ENCODE results near the gene IGF2R. TPM values are rescaled to one million over a fixed set of nuclear protein-coding genes. Genes with fewer than 3 reads are reported as not detected.

The IGF2R gene
- total and polyA plus RNA-seq, 8 donors = 2.0 to 70.5 (median 31.5) TPM

DNA sequence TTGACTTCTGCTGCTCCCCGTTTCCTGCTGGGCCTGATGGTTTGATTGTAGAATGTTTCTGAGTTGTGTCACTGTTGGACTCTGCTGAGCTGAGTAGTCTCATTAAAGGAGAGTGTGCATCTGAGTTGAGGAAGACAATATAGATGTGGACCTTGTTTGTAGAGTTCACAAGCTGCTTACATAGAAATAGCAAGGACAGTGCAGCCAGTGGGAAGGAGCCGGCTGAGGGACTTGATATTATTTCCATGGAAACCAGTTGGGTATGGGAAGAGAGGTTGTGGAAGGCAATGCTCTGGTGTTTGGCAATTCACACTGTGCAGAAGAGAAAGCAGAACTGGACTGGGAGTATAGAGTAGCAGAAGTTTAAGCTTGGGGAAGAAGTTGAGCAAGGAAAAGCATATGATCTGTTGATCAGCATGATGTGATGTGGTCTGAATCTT is 14.8 kb downstream of the IGF2R start:
- DNase-seq = no peak
- Histone ChIP-seq H3K27me3 (no peaks in the 10 kb centered on the region), H3K9me3 (no peaks in the 10 kb centered on the region), H3K36me3 (no peaks in the 10 kb centered on the region), H3K4me3 (no peak overlapping the region), H3K4me1 (peaks cover 50 to 97% (median 79%) of the 10 kb centered on the region in 4 donors), H3K27ac (peak overlapping the region in 3 of 5 donors; percentile 19 to 93 (median 42))
- WGBS, 5 donors = 43 to 63% (median 54%) methylated on average over 2 of the region's 2 CpGs
- no peak for TF ChIP-seq POLR2A (IDR thresholded peaks at IDR 0.05)
- TF ChIP-seq, protein P1, sequence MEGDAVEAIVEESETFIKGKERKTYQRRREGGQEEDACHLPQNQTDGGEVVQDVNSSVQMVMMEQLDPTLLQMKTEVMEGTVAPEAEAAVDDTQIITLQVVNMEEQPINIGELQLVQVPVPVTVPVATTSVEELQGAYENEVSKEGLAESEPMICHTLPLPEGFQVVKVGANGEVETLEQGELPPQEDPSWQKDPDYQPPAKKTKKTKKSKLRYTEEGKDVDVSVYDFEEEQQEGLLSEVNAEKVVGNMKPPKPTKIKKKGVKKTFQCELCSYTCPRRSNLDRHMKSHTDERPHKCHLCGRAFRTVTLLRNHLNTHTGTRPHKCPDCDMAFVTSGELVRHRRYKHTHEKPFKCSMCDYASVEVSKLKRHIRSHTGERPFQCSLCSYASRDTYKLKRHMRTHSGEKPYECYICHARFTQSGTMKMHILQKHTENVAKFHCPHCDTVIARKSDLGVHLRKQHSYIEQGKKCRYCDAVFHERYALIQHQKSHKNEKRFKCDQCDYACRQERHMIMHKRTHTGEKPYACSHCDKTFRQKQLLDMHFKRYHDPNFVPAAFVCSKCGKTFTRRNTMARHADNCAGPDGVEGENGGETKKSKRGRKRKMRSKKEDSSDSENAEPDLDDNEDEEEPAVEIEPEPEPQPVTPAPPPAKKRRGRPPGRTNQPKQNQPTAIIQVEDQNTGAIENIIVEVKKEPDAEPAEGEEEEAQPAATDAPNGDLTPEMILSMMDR (IDR thresholded peaks at IDR 0.05) = no peak
- TF ChIP-seq POLR2AphosphoS5 (IDR thresholded peaks at IDR 0.05) = no peak
- TF ChIP-seq EP300 (IDR thresholded peaks at IDR 0.05) = no peak
- intact Hi-C loops (cut with DNase I; ENCODE audit: low total_unique reads) = no loop called here

DNA sequence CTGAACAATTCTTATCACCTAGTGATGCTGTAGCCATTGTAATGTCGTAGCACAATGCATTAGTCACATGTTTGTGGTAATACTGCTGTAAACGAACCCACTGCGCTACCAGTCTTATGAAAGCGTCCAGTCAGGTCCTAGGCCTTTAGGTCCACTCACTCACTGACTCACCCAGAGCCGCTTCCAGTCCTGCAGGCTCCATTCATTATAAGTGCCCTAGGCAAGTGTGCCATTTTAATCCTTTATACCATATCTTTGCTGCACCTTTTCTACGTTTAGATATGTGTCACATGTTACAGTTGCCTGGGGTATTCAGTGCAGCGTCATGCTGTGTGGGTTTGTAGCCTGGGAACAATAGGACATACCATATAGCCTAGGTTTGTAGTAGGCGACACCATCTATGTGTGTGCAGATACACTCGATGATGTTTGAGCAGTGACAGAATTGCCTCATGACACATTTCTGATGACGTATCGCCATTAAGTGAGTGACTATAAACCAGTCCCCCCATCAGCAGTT is 15.4 kb downstream of the IGF2R start:
- WGBS, 5 donors = 77 to 85% (median 79%) methylated on average over 11 of the region's 11 CpGs

DNA sequence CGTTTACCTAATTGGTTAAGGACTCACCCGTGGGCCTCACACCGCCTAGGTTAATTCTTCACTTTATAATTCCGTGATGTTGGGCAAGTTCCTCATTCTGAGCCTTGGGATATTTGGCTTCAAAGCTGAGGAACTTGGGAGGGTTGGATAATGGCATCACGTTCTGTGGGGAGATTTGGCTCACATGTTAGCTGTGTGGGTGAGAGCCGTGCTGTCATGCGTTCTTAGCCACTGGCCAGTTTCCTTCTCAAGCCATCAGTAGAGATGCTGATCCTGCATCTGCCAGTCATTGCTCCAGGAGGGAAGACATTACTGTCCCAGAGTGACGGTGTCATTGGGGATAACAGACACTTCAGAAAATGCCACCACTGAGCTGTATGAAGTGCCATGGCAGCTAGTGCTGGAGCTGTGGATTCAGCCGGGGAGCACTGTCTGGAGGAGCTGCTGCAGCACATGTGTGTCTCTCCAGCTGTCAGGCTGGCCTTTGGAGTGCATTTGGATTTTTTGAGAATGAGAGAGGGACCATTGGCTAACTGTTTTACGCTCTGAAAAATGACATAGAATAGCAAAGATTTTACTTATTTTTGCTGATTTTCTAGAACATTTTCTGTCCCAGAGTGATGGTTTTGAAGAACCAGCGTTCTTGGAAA is 16.5 kb downstream of the IGF2R start:
- no peak overlapping the region for H3K27ac ChIP-seq
- no peaks in the 10 kb centered on the region for H3K9me3 ChIP-seq
- H3K4me3 ChIP-seq = no peak overlapping the region
- DNase-seq = no peak
- no peaks in the 10 kb centered on the region for H3K36me3 ChIP-seq
- TF ChIP-seq POLR2AphosphoS5 (IDR thresholded peaks at IDR 0.05) = no peak
- TF ChIP-seq, protein P1 (IDR thresholded peaks at IDR 0.05) = no peak
- TF ChIP-seq EP300 (IDR thresholded peaks at IDR 0.05) = no peak
- TF ChIP-seq POLR2A (IDR thresholded peaks at IDR 0.05) = no peak
- intact Hi-C loops (cut with DNase I; ENCODE audit: low total_unique reads) = no loop called here
- H3K27me3 ChIP-seq = no peaks in the 10 kb centered on the region
- 70 to 84% (median 79%) methylated on average over 11 of the region's 11 CpGs for WGBS, 5 donors
- H3K4me1 ChIP-seq = peaks cover 56 to 100% (median 78%) of the 10 kb centered on the region in 4 donors

More for the DNA sequence above, 15.4 kb downstream of the IGF2R start:
- no peaks in the 10 kb centered on the region for H3K27me3 ChIP-seq
- H3K36me3 ChIP-seq = no peaks in the 10 kb centered on the region
- peak overlapping the region in 2 of 5 donors; percentile 42 to 93 for H3K27ac ChIP-seq
- H3K9me3 ChIP-seq = no peaks in the 10 kb centered on the region
- DNase-seq = no peak
- intact Hi-C loops (cut with DNase I; ENCODE audit: low total_unique reads) = no loop called here
- no peak for TF ChIP-seq EP300 (IDR thresholded peaks at IDR 0.05)
- peaks cover 52 to 97% (median 79%) of the 10 kb centered on the region in 4 donors for H3K4me1 ChIP-seq
- no peak overlapping the region for H3K4me3 ChIP-seq

DNA sequence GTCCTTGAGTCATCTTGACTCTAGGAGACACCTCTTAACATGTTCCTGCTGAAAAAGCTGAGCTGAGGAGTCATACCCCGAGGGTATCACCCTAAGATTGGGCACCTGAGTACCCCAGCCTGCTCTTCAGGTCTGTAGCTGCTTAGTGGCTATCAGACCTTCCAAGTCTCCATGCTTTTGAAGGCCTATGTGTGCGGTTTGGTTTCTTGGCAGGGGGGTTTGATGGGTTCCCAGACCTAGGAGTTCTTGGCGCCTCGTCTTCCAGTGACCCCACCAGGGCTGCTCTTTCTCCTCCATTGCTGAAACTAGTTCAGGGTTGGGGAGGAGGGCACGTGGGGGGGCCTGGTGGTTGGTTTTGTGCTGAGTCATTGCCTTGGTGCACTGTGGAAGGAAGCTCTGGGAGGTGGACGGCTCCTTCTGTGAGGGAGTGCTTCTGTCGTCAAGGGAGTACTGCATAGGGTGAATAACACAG is 20.1 kb downstream of the IGF2R start:
- intact Hi-C loops (cut with DNase I; ENCODE audit: low total_unique reads) = no loop called here
- no peak overlapping the region for H3K4me3 ChIP-seq
- H3K9me3 ChIP-seq = no peaks in the 10 kb centered on the region
- peaks cover 29 to 75% (median 44%) of the 10 kb centered on the region in 4 donors for H3K4me1 ChIP-seq
- DNase-seq = no peak
- TF ChIP-seq POLR2AphosphoS5 (IDR thresholded peaks at IDR 0.05) (no peak), POLR2A (IDR thresholded peaks at IDR 0.05) (no peak), EP300 (IDR thresholded peaks at IDR 0.05) (no peak)
- TF ChIP-seq, protein P1 (IDR thresholded peaks at IDR 0.05) = no peak
- peaks cover 0 to 16% (median 7%) of the 10 kb centered on the region in 4 donors for H3K36me3 ChIP-seq
- H3K27ac ChIP-seq = no peak overlapping the region
- no peaks in the 10 kb centered on the region for H3K27me3 ChIP-seq
- WGBS, 5 donors = 68 to 88% (median 84%) methylated on average over 3 to 7 of the region's 7 CpGs

Data from stomach (tissue), 9 donors.